ENCODE measurements around the gene MED23. TPM values are rescaled to one million over a fixed set of nuclear protein-coding genes. Genes with fewer than 3 reads are reported as not detected.

Gene MED23
- total RNA-seq, 1 donor from 2014 or later: 20.8 TPM

DNA sequence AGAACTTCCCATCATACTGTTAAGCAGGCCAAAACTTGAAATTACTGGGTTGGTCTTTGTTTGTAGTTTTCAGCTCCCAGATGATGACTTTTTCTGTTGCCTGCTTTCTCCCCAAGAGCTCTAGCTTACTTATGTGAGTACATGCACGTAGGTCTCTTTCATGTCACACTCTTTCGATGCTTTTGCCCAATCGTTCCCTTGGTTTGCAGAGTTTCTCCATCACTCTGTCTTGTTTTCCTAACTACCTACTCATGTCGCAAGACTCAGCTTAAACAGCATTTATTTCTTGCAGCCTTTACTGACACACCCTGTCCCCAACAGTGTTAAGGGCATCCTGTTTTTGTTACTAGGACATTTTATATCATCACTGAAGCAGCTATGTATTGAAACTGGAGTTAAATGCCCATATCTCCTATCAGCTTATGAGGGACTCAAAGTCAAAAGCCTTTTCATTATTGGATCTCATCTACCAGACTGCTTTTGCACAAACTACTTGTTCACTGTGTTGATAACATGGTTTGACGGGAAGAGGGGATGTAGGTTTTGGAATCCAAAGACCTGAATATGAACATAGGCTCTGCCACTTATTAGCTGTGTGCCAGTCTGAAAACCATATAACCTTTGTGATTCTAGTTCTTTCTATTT lies 52.1 kb downstream of the MED23 start:
- no peak overlapping the region for H3K4me3 ChIP-seq (ENCODE audit: low read depth, low read length)
- DNase-seq (ENCODE audit: low read depth): no peak
- TF ChIP-seq CTCF (IDR thresholded peaks at IDR 0.05; ENCODE audit: insufficient read depth, low read length, poor library complexity, severe bottlenecking): no peak
- no peaks in the 10 kb centered on the region for H3K36me3 ChIP-seq (ENCODE audit: control insufficient read depth, insufficient read depth, low read length)
- H3K27me3 ChIP-seq (ENCODE audit: control insufficient read depth, insufficient read depth, low read length): no peaks in the 10 kb centered on the region

GRCh38 chr6:131574686-131575085 lies 53.4 kb downstream of the MED23 start:
- no peak for TF ChIP-seq CTCF (IDR thresholded peaks at IDR 0.05; ENCODE audit: insufficient read depth, low read length, poor library complexity, severe bottlenecking)
- no peak for DNase-seq (ENCODE audit: low read depth)
- no peaks in the 10 kb centered on the region for H3K36me3 ChIP-seq (ENCODE audit: control insufficient read depth, insufficient read depth, low read length)
- H3K4me3 ChIP-seq (ENCODE audit: low read depth, low read length): no peak overlapping the region
- no peaks in the 10 kb centered on the region for H3K27me3 ChIP-seq (ENCODE audit: control insufficient read depth, insufficient read depth, low read length)

DNA sequence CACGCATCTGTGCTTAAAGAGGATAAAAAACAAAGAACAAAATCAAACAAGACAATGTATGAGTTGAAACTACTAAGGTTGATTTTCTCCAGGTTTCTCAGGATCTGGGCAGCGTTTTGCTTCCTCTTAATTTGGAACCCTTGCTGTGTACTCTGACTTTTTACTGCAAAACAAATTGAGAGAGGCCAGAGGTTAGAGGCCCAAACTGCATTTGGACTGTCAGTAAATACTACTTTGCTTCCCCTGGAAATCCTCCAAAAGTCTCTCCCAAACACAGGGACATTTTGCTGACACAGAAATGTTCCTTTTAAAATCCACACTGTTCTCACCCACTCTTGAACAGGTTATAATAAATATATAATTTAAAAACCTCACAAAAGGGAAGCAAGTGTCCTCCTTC lies 53.9 kb downstream of the MED23 start:
- TF ChIP-seq CTCF (IDR thresholded peaks at IDR 0.05; ENCODE audit: insufficient read depth, low read length, poor library complexity, severe bottlenecking): no peak
- DNase-seq (ENCODE audit: low read depth): no peak
- Histone ChIP-seq H3K27me3 (ENCODE audit: control insufficient read depth, insufficient read depth, low read length) (no peaks in the 10 kb centered on the region), H3K4me3 (ENCODE audit: low read depth, low read length) (no peak overlapping the region), H3K36me3 (ENCODE audit: control insufficient read depth, insufficient read depth, low read length) (no peaks in the 10 kb centered on the region)

- no peaks in the 10 kb centered on the region for H3K36me3 ChIP-seq (ENCODE audit: control insufficient read depth, insufficient read depth, low read length)
- no peak for DNase-seq (ENCODE audit: low read depth)
- no peaks in the 10 kb centered on the region for H3K27me3 ChIP-seq (ENCODE audit: control insufficient read depth, insufficient read depth, low read length)
- no peak for TF ChIP-seq CTCF (IDR thresholded peaks at IDR 0.05; ENCODE audit: insufficient read depth, low read length, poor library complexity, severe bottlenecking)
- H3K4me3 ChIP-seq (ENCODE audit: low read depth, low read length): no peak within 1 kb of the TSS
Measured at GRCh38 chr6:131572686-131573415, 55.2 kb downstream of the MED23 start, which contains the start of gene ARG1. ARG1 (plus strand) TSS chr6:131573226; CDS start chr6:131573283, 57 bp downstream.

- no peaks in the 10 kb centered on the region for H3K27me3 ChIP-seq (ENCODE audit: control insufficient read depth, insufficient read depth, low read length)
- no peak for TF ChIP-seq CTCF (IDR thresholded peaks at IDR 0.05; ENCODE audit: insufficient read depth, low read length, poor library complexity, severe bottlenecking)
- no peaks in the 10 kb centered on the region for H3K36me3 ChIP-seq (ENCODE audit: control insufficient read depth, insufficient read depth, low read length)
- no peak for DNase-seq (ENCODE audit: low read depth)
- H3K4me3 ChIP-seq (ENCODE audit: low read depth, low read length): no peak overlapping the region
Measured at GRCh38 chr6:131568726-131569125, 59.3 kb downstream of the MED23 start.

All from kidney epithelial cell (primary cell).